Raji (cell line): Measurements from ENCODE around the gene SLC2A11.

ENCODE experiments used
- POLR2A ChIP-seq: IDR thresholded peaks from 2 replicates; pipeline ENCODE4 v1.6.1; 2011; ENCODE audit warnings: low read depth, low read length, control low read depth; ENCODE audit not compliant: insufficient read depth

The SLC2A11 gene

DNA sequence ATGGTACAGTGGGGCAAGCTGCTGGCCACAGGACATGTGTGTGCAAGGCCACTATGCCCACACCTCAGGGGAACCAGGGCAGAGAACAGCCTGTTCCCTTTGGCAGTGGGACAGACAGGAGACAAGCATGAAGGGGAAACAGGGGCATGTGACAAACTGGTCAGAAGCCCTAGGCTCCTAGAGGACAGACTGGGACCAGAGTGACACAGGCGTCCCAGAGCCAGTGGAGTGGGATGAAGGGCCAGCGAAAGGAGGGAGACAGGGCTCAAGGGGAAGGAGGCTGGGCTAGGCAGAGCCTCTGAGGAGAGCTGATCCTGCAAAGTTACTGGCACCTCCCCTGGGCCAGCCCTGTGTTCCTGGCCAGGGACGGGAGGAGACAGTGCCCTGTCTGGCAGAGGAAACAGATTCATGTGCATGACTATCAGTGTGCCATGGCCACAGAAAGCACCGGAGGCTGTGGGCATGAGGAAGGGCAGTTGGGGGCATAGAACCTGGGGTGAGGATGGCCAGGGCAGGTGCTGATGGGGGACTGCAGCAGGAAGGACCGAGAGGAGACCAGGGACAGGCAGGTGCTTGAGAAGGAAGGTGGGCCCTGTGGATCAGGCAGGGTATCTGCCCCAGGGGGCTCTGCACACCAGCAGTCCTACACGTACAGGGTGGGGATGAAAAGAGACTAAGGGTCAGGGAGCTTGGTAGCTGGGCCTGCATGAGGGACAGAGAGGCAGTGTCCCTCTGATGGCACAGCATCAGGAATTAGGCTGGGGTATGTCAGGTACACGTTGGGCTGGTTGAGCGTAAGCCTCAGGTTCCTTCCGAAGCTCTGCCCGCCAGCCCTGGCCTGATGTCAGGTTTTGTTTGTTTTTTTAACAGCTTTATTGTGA, 28.6 kb upstream of the SLC2A11 start:
- TF ChIP-seq POLR2A = no peak

DNA sequence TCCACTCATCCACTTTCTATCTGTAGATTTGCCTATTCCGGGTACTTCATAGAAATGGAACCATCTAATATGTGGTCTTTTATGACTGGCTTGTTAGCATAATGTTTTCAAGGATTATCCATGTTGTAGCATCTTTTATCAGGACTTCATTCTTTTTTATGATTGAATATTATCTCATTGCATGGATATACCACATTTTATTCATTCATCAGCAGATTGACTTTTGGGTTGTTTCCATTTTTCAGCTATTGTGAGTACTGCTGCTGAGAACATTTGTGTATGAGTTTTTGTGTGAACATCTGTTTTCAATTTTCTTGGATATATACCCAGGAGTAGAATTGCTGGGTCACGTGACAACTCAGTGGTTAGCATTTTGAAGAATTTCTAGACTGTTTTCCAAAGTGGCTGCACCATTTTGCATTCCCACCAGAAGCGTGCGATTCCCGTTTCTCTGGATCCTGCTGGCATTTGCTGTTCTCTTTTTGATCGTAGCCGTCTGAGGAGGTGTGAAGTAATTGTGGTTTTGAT, 27.8 kb upstream of the SLC2A11 start:
- TF ChIP-seq POLR2A = no peak

DNA sequence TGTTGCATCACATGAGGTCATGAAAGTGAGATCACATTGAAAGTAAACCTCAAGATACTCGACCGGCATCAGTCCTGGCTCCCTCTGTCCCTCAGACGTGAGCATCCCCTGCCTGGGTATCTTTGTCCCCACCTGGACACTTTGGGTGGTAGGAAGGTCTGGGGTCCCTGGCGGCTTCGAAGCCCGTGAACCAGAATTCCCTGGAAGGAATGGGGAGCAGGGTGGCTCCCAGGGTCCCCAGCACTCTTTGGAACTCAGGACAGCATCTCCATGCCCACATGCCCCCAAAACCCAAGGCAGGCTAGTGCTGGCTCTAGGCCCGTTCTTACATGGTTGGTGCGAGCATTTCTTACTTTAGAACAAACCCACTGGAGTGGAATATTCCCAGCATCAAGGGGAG, 26.4 kb upstream of the SLC2A11 start:
- TF ChIP-seq POLR2A = no peak

DNA sequence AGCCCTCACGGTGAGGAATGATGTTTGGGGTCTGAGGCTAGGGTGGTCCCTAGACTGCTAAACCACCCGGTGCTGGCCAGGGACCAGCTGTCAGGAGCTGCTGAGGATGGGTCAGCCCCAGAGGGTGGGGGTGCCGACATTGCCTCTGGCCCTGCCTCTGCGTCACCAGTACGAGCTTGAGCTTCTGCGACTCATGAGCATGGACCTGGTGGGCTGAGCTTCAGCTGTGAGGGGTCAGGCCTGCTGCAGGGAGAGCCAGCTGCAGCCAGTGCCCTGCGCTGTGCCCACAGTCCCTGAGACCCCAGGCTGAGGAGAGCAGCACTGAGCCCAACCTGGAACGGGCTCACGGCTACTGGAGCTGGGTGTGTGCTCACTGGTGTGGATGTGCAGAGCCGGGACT, 25.9 kb upstream of the SLC2A11 start:
- no peak for TF ChIP-seq POLR2A

DNA sequence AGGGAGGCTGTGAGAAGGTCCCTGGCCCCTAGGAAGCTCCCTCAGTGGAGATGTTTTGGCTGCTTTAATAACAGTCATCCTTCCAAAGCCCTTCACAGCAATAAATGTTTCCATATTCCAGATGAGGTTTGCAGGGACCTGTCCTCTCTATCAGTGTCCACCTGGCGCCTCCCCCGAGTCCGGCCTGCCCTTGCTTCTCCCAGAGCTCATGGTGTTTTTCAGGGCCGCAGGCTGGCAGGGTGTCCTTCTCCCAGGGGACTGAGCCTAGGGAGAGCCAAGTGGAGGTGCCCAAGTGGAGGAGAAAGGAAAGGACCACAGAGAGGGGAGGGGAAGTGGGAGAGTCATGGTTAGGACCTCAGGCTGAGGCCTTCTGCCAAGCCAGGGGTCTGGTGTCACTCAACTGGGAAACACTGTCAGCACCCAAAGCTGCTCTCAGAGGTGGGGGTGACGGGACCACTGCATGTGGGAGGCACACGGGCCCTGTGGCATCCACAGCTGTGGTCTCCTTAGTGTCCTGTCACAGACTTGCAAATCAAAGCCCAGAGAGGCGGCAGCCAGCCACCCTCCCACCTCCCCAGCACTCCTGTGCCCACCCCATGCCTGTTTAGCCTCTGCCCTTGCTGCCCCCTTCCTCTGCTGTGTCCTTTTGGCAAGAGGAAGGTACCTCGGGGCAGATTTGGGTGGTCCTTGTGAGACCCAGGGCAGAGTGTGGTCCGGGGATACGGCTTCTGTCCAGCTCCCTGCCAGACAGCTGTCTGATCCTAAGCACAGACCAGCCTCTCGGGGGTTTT, 25.3 kb upstream of the SLC2A11 start:
- TF ChIP-seq POLR2A = no peak

DNA sequence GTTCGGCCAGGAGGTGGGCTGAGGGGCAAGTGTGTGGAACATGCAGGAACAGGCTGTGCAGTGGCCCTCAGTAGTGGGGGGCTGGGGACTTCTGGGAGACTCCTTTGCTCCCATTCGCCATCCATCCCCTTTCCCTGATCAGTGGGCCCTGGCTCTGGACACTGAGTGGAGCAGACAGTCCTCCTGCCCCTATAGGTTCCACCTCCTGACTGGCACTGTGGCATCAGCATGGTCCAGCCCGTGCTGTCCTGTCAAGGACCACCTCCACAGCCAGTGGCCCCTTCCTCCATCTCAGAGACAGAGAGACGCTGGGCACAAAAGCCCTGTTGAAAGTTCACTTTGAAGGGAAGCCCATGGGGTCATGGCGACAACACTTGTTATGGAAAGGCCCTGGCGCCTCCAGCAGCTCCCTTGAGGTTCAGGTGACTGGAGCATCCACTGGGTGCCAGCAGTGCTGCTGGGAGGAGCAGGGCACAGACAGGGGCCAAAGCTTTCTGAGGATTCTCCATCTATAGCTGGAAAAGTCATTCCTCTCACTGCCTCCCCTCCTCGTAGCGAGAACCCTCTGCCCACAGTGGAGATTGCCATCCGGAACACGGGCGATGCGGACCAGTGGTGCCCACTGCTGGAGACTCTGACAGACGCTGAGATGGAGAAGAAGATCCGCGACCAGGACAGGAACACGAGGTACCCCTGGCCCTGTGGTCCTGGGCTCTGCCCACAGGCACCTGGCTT, 24.5 kb upstream of the SLC2A11 start:
- no peak for TF ChIP-seq POLR2A

DNA sequence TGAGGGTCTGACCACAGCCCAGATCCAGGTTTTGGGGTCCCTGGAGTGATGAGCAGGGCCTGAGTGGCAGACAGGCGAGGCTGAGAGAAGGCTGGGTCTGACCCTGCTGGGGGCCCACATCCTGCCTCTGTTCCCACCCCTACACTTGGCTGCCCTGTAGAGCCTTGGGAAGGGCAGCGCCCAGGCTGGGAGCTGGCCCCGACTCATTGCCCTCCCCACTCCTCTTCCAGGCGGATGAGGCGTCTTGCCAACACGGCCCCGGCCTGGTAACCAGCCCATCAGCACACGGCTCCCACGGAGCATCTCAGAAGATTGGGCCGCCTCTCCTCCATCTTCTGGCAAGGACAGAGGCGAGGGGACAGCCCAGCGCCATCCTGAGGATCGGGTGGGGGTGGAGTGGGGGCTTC, 23.8 kb upstream of the SLC2A11 start:
- no peak for TF ChIP-seq POLR2A

DNA sequence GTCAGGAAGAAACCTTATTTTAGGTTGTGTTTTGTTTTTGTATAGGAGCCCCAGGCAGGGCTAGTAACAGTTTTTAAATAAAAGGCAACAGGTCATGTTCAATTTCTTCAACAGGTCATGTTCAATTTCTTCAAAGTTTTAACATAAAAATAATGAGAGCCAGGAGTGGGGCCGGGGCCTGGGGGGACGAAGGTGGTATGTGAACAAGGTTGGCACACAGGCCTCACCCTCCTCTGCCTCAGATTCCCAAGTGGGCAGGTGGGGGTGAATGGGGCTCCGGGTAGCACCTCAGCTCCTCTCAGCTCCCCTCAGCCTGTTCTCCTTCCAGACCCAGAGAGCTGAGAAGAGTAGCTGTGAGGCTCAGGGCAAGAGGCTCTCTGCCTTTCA, 23.3 kb upstream of the SLC2A11 start:
- no peak for TF ChIP-seq POLR2A

DNA sequence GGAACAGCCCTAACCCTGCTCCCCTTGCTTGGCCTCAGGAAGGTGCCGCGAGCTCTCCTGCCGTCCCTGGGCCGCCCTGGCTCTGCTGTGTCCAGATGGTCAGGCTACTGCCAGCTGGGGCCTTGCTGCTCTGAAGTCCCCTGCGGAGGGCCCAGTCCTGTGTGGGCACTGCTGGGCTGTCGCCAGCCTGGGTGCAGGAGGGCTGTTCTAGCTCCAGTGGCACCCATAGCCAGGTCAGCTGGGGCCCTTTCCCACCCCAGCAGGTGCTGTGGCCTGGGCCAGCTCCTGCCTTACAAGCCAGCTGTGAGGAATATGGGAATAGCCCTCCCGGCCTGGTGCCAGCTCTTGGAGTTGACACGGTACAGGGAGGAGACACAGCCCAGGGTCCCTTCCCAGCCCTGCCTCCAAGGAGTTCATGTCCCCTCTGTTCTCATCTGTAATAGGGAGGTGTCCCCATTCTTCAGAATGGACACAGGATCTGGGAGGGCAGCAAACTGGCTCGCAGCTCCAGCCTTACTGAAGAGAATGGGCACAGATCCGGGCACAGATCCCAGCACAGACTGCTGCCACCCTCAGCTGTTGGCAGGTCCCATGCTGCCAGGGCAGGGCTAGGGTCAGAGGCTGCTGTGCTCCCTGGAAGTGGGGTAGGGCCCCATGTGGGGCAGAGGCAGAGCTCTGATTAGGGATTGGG, 22.7 kb upstream of the SLC2A11 start:
- 0 out of 2 replicates have a peak, but pooled peaks have one; percentile 9 for TF ChIP-seq POLR2A

DNA sequence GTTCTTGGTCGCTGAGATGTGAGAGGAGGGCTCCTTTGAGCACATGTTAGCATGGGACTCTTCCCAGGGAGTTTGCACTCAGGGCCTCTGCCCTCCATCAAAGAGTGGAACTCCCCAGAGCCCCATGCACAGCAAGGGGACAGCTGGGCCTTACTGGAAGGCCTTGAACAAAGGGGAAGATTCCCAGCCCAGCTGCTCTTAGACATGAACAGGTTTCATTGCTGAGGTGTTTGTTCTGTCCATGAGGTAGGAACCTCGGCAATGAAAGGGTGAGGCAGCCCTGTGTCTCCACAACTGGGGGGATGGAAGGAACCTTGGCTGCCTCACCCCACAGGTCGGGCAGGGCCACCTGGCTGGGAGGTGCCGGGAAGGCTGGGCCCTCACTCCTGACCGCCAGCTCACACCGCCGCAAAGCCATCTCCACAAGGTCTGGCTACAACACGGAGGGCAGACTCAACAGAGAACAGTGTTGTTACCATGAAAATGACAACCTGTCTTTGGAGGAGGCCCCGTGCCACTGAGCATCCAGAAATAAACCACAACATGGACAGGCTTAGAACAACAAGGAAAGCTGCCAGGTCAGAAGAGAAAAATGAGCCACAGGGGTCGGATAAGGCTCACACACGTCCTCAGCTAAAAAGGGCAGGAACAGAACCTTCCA, 22.1 kb upstream of the SLC2A11 start:
- TF ChIP-seq POLR2A = no peak

DNA sequence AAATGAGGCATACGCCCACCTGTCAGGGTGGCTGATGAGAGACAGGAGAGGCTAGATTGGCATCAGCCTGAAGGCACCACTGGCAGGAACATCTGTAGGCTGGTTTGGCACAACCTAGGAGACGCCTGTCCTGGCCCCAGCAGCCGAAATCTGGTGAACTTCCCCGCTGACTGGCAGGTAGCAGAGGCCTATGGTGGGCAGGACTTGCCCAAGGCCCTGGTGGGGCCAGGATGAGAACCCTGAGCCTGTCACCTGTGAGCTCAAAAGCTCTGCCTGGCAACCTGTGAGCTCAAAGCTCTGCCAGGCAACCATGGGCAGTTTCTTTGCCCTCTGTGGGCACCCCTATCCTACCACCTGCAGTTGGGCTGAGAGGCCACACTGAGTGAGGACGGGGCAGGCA, 21.4 kb upstream of the SLC2A11 start:
- no peak for TF ChIP-seq POLR2A

DNA sequence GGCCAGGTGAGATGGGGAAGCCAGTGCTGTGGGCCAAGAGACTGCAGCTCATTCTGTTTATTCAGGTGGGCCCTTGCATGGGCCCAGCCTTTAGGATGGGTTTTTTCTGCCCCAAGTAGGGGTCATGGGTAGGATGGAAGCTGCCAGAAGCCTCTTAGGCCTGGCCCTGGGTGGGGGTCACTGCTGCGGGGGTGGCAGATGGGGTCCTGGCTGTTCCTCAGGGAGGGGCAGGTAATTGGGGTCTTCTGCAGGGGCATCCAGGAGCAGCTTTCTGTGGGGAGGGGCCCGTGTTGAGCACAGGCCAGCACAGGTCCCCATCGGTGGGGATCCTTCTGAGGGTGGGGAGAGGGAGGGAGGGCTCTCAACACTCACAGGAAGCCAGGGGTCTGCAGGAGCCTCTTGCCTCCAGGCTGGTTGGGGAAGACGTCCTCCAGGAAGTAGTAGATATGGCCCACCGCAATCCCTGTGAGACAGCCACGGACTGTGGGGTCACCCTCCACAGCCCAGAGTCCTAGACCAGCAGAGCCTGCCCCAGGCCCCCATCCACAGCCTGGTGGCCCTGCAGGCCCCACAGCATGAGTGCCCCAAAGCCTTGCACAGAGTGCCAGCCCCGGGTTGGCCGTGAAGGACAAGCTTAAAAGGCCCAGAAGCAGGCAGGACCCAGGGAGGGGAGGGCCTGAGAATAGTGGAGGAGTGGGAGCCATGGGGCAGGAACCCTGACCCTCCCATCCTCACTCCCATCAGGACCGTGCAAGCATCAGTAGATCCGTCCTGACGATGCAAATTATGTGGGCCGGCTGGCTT, 20.8 kb upstream of the SLC2A11 start:
- TF ChIP-seq POLR2A = no peak

DNA sequence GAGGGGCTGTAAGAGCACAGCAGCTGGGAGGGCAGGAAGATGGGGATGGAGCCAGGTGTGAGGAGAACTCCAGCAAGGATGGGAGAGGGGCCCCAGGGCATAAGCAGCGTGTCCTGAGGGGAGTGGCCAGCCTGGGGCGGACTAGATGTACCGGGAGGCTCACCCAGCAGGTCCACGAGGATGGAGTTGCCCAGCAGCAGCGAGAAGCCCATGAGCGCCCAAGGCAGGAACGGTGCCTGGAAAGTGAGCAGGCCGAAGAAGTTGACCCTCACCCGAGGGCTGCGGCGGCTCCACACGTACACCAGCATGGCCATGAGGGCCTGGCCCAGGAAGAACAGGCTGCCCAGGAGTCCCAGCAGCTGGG, 20.2 kb upstream of the SLC2A11 start:
- TF ChIP-seq POLR2A = 0 out of 2 replicates have a peak, but pooled peaks have one; percentile 15
